HG03558 (cell line): ENCODE data around the gene SIRPB2.
"Not testable (repeated sequence)": the region's sequence is repeated elsewhere in the genome, so short reads cannot be mapped to it uniquely, and the experiment has no call there.

Source experiments
- ATAC-seq: cut with Tn5 transposase; IDR thresholded peaks from one replicate; pipeline ENCODE4 v1.9.1; 2021; ENCODE audit warnings: moderate number of reproducible peaks; ENCODE audit not compliant: unreplicated experiment; ENCODE audit errors: extremely low read depth

The SIRPB2 gene

GRCh38 chr20:1500496-1500895 is 9.3 kb upstream of the SIRPB2 start:
- ATAC-seq = no peak

GRCh38 chr20:1499528-1500420 is 8.6 kb upstream of the SIRPB2 start:
- no peak for ATAC-seq

GRCh38 chr20:1497371-1497770 is 6.2 kb upstream of the SIRPB2 start:
- not testable (repeated sequence) for ATAC-seq

GRCh38 chr20:1496930-1497329 is 5.7 kb upstream of the SIRPB2 start:
- ATAC-seq = no peak

GRCh38 chr20:1494436-1494835 is 3.2 kb upstream of the SIRPB2 start:
- ATAC-seq = no peak

- ATAC-seq = no peak
Observed at GRCh38 chr20:1493536-1493935, 2.3 kb upstream of the SIRPB2 start.

GRCh38 chr20:1491860-1492642 is 831 bp upstream of the SIRPB2 start:
- ATAC-seq = no peak

GRCh38 chr20:1490643-1491195 is 501 bp downstream of the SIRPB2 start:
- ATAC-seq = no peak

- no peak for ATAC-seq
Observed at GRCh38 chr20:1489764-1490436, 1.3 kb downstream of the SIRPB2 start.

- no peak for ATAC-seq
Observed at GRCh38 chr20:1489325-1489724, 1.9 kb downstream of the SIRPB2 start.

- no peak for ATAC-seq
Observed at GRCh38 chr20:1486566-1486965, 4.7 kb downstream of the SIRPB2 start.

- ATAC-seq = no peak
Observed at GRCh38 chr20:1484438-1485116, 6.6 kb downstream of the SIRPB2 start.

GRCh38 chr20:1479831-1480595 is 11.2 kb downstream of the SIRPB2 start:
- ATAC-seq = no peak

GRCh38 chr20:1478566-1478965 is 12.7 kb downstream of the SIRPB2 start:
- no peak for ATAC-seq

GRCh38 chr20:1477896-1478490 is 13.2 kb downstream of the SIRPB2 start:
- no peak for ATAC-seq

- no peak for ATAC-seq
Observed at GRCh38 chr20:1474817-1475603, 16.2 kb downstream of the SIRPB2 start.

- ATAC-seq = no peak
Observed at GRCh38 chr20:1474325-1474724, 16.9 kb downstream of the SIRPB2 start.
